ENCODE data around the gene BAIAP2.
A peak's percentile ranks its signal among the peaks of the same experiment; 100 is the strongest.

Gene BAIAP2

DNA sequence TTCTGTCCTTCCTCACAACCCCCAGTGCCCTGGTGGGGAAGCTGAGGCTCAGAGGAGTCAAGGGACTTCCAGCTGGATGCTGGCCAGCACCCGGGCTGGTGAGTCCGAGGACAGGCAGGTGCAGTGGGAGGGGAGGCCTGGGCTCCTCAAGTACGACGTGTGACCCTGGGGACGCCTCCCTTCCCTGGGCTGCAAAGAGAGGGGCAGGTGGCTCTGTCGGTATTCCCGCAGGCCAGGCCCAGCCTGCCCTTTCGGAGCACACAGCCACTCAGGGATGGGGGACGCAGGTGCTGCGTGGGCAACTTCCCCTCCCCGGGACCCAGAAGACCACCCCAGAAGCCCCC lies 97.2 kb downstream of the BAIAP2 start:
- peak; percentile 7; the same call in 1 of the 2 replicates for TF ChIP-seq NFIC (IDR thresholded peaks at IDR 0.05)
- TF ChIP-seq MAX (IDR thresholded peaks at IDR 0.05) = no peak
- no peak for TF ChIP-seq EP300 (IDR thresholded peaks at IDR 0.05; ENCODE audit: borderline replicate concordance)

- TF ChIP-seq RAD21 (IDR thresholded peaks at IDR 0.05; ENCODE audit: low read depth) (no peak), CEBPB (IDR thresholded peaks at IDR 0.05) (no peak), EGR1 (IDR thresholded peaks at IDR 0.05) (no peak; the same call in 1 of the 2 replicates), NFIC (IDR thresholded peaks at IDR 0.05) (no peak), REST (IDR thresholded peaks at IDR 0.05; ENCODE audit: low read depth) (no peak), USF1 (IDR thresholded peaks at IDR 0.05) (no peak), FOXM1 (IDR thresholded peaks at IDR 0.05; ENCODE audit: borderline replicate concordance, low read depth) (no peak), ZBTB7A (IDR thresholded peaks at IDR 0.05; ENCODE audit: low read depth) (no peak), TCF12 (IDR thresholded peaks at IDR 0.05; ENCODE audit: low read depth) (no peak), MAX (IDR thresholded peaks at IDR 0.05) (no peak), TEAD4 (IDR thresholded peaks at IDR 0.05) (no peak), YY1 (IDR thresholded peaks at IDR 0.05; ENCODE audit: low read depth) (no peak), TAF1 (IDR thresholded peaks at IDR 0.05; ENCODE audit: low read depth) (no peak)
Measured at GRCh38 chr17:81132770-81133723, 98.1 kb downstream of the BAIAP2 start.

- TF ChIP-seq CEBPB (IDR thresholded peaks at IDR 0.05) (no peak), EGR1 (IDR thresholded peaks at IDR 0.05) (no peak), USF1 (IDR thresholded peaks at IDR 0.05) (no peak), TCF12 (IDR thresholded peaks at IDR 0.05; ENCODE audit: low read depth) (no peak), REST (IDR thresholded peaks at IDR 0.05; ENCODE audit: low read depth) (no peak), TEAD4 (IDR thresholded peaks at IDR 0.05) (no peak), FOXM1 (IDR thresholded peaks at IDR 0.05; ENCODE audit: borderline replicate concordance, low read depth) (no peak), ZBTB7A (IDR thresholded peaks at IDR 0.05; ENCODE audit: low read depth) (no peak), CREB1 (IDR thresholded peaks at IDR 0.05; ENCODE audit: low read depth) (no peak), TAF1 (IDR thresholded peaks at IDR 0.05; ENCODE audit: low read depth) (no peak), YY1 (IDR thresholded peaks at IDR 0.05; ENCODE audit: low read depth) (no peak), MAX (IDR thresholded peaks at IDR 0.05) (no peak), RAD21 (IDR thresholded peaks at IDR 0.05; ENCODE audit: low read depth) (no peak)
Measured at GRCh38 chr17:81134064-81134781, 99.3 kb downstream of the BAIAP2 start.

DNA sequence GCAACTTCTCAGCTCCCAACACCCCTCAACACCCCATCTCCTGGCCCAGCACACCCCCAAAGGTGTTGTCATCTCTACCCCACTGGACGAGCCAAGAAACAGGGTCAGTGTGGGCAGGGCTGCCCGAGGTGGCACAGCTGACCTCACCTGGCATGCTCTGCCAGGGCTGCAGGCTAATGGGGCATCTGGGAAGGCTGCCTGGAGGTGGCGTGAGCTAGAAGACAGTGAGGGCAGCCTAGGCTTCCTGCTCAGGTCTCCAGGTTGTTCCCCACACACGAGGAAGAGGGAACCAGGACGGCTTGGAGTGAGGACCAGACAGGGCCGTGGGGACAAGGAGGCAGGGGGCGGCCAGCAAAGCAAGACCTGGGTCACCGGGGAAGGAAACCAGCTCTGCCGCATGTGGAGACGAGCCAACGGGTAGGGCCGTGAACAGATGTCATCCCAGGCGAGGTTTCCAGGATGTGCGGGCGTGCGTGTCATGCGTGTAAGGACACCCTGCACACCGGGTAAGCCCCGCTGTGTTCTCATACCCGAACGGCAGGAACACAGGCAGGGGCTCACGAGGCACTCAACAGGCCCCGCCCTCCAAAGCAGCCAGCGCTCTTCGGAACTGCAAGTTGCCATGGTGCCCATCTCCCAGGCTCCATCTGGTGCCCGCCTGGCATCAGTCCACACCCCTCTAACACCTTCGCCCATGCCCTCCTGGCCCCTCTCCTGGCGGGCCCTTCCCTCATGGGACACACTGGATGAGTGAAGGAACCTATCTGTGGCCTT lies 100.7 kb downstream of the BAIAP2 start:
- TF ChIP-seq USF1 (IDR thresholded peaks at IDR 0.05) (no peak), CREB1 (IDR thresholded peaks at IDR 0.05; ENCODE audit: low read depth) (no peak)

- TF ChIP-seq REST (IDR thresholded peaks at IDR 0.05; ENCODE audit: low read depth) = no peak
- TF ChIP-seq USF1 (IDR thresholded peaks at IDR 0.05) = no peak
- no peak for TF ChIP-seq NFIC (IDR thresholded peaks at IDR 0.05)
- TF ChIP-seq CREB1 (IDR thresholded peaks at IDR 0.05; ENCODE audit: low read depth) = no peak
- no peak for TF ChIP-seq YY1 (IDR thresholded peaks at IDR 0.05; ENCODE audit: low read depth)
- no peak for TF ChIP-seq TCF12 (IDR thresholded peaks at IDR 0.05; ENCODE audit: low read depth)
- TF ChIP-seq MAX (IDR thresholded peaks at IDR 0.05) = no peak
- TF ChIP-seq FOXM1 (IDR thresholded peaks at IDR 0.05; ENCODE audit: borderline replicate concordance, low read depth) = no peak
- TF ChIP-seq TEAD4 (IDR thresholded peaks at IDR 0.05) = no peak
- no peak for TF ChIP-seq EGR1 (IDR thresholded peaks at IDR 0.05)
- TF ChIP-seq CEBPB (IDR thresholded peaks at IDR 0.05) = no peak
- TF ChIP-seq TAF1 (IDR thresholded peaks at IDR 0.05; ENCODE audit: low read depth) = no peak
Measured at GRCh38 chr17:81136366-81136765, 101.4 kb downstream of the BAIAP2 start.

All from Ishikawa (cell line).